SK-N-SH treated with all-trans-retinoic acid at 6 μM for 48 hours (cell line): Measurements from ENCODE around the gene MUC7.

ENCODE experiments used
- OSR1 ChIP-seq: fragments of 250-450 bp; sonication (Bioruptor Pico); IDR thresholded peaks from 2 replicates; pipeline ENCODE4 v1.8.0; 2022; ENCODE audit warnings: moderate library complexity, mild to moderate bottlenecking, inconsistent platforms
- ZFP3 ChIP-seq: fragments of 250-450 bp; sonication (Bioruptor Pico); IDR thresholded peaks from 2 replicates; pipeline ENCODE4 v1.5.0; 2020; ENCODE audit warnings: mild to moderate bottlenecking, moderate library complexity
- TF ChIP-seq, protein P1 (sequence below): fragments of 250-450 bp; sonication (Bioruptor Pico); IDR thresholded peaks from 2 replicates; pipeline ENCODE4 v1.5.1; 2021; ENCODE audit warnings: mild to moderate bottlenecking, moderate library complexity

- TF ChIP-seq ZFP3 (CRISPR knock-in tag) (no peak), OSR1 (no peak)
- TF ChIP-seq, protein P1, sequence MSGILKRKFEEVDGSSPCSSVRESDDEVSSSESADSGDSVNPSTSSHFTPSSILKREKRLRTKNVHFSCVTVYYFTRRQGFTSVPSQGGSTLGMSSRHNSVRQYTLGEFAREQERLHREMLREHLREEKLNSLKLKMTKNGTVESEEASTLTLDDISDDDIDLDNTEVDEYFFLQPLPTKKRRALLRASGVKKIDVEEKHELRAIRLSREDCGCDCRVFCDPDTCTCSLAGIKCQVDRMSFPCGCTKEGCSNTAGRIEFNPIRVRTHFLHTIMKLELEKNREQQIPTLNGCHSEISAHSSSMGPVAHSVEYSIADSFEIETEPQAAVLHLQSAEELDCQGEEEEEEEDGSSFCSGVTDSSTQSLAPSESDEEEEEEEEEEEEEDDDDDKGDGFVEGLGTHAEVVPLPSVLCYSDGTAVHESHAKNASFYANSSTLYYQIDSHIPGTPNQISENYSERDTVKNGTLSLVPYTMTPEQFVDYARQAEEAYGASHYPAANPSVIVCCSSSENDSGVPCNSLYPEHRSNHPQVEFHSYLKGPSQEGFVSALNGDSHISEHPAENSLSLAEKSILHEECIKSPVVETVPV, result no peak
Observed at GRCh38 chr4:70442474-70442873, 29.5 kb upstream of the MUC7 start.
